ENCODE data around the gene ZNF569.

DNA sequence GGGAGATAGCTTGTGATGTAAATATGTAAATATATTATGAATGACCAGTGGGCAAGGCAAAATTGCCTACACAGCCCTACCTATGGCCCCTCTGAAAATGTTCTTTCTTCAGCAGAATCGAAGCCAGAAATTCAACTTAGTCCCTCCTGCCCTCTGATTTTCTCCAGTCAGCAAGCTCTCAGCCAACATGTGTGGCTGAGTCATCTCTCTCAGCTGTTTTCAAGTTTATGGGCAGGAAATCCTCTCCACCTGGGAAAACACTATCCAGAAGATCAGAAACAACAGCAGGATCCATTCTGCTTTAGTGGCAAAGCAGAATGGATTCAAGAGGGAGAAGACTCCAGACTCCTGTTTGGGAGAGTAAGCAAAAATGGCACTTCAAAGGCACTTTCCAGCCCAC is 105.2 kb downstream of the ZNF569 start:
- TF ChIP-seq, protein P1, sequence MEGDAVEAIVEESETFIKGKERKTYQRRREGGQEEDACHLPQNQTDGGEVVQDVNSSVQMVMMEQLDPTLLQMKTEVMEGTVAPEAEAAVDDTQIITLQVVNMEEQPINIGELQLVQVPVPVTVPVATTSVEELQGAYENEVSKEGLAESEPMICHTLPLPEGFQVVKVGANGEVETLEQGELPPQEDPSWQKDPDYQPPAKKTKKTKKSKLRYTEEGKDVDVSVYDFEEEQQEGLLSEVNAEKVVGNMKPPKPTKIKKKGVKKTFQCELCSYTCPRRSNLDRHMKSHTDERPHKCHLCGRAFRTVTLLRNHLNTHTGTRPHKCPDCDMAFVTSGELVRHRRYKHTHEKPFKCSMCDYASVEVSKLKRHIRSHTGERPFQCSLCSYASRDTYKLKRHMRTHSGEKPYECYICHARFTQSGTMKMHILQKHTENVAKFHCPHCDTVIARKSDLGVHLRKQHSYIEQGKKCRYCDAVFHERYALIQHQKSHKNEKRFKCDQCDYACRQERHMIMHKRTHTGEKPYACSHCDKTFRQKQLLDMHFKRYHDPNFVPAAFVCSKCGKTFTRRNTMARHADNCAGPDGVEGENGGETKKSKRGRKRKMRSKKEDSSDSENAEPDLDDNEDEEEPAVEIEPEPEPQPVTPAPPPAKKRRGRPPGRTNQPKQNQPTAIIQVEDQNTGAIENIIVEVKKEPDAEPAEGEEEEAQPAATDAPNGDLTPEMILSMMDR (IDR thresholded peaks at IDR 0.05), result no peak
- no peak for TF ChIP-seq POLR2AphosphoS5 (IDR thresholded peaks at IDR 0.05; ENCODE audit: insufficient read depth in 1 of 2, low read depth in 1 of 2)
